ENCODE measurements around the gene FGFR3. TPM values are rescaled to one million over a fixed set of nuclear protein-coding genes. Genes with fewer than 3 reads are reported as not detected.

The FGFR3 gene
- total and polyA plus RNA-seq, 10 of the 15 experiments (the other 5 are each of a cell fraction or from before 2014, with no cell fraction given), result 0.05 to 0.33 (median 0.18) TPM; not detected in 6

DNA sequence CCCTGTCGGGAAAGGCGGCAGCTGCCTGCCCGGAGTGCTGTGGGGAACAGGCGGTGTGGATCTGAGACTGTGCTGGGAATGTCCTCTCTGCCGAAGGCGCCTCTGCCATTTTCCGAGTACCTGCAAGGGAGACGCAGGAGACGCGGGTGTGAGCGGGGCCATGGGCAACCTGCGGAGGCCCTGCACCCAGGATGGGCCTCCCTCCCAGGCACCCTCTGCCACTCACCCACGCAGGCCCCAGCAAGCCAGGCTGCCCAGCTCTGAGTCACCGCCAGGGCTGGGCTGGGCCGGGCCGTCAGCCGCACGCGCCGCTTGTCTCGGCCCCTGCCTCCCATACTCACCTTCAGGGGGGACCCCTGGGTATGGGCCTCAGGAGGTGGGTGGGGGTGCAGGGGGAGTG lies 3.5 kb upstream of the FGFR3 start:
- in situ Hi-C loops (cut with MboI), result no loop called here
- ChIA-PET POLR2A (no interaction called here), CTCF (no interaction called here), SMC1A (ENCODE audit: uncharacterized antibody, unreplicated experiment) (no interaction called here), RAD21 (ENCODE audit: unreplicated experiment) (no interaction called here)
- no TSS peak for BruUV-seq (replicated peaks)
- H3K9me3 ChIP-seq (replicated peaks; ENCODE audit: control insufficient read depth, insufficient read depth, low read length), result no peaks in the 10 kb centered on the region
- no peak overlapping the region for H2AFZ ChIP-seq (ENCODE audit: control insufficient read depth, low read depth, low read length)
- no peaks in the 10 kb centered on the region for H4K20me1 ChIP-seq (ENCODE audit: control insufficient read depth, insufficient read depth)
- intact Hi-C loops (cut with micrococcal nuclease; ENCODE audit: unreplicated experiment), result no loop called here
- H3K79me2 ChIP-seq (ENCODE audit: control insufficient read depth, insufficient read depth, low read length), result no peaks in the 10 kb centered on the region
- H3K4me3 ChIP-seq, result no peak overlapping the region
- FAIRE-seq, result no peak
- no peaks in the 10 kb centered on the region for H3K36me3 ChIP-seq (ENCODE audit: control insufficient read depth in 2 of 2, insufficient read depth in 2 of 2, low read length in 1 of 2)
- no peak for DNase-seq (ENCODE audit: low read depth, low spot score)
- H3K9ac ChIP-seq (ENCODE audit: control insufficient read depth, insufficient read depth, low read length), result no peak overlapping the region
- no peak overlapping the region for H3K4me2 ChIP-seq (ENCODE audit: control insufficient read depth, insufficient read depth)
- no peaks in the 10 kb centered on the region for H3K4me1 ChIP-seq (ENCODE audit: control insufficient read depth, insufficient read depth, low read length)
- TF ChIP-seq CHD2 (IDR thresholded peaks at IDR 0.05; ENCODE audit: borderline replicate concordance, low read depth, low read length) (no peak), GATAD2B (conservative IDR thresholded peaks at IDR 0.05; ENCODE audit: low read depth) (no peak), SMAD5 (IDR thresholded peaks at IDR 0.05; ENCODE audit: low read depth) (no peak), NRF1 (conservative IDR thresholded peaks at IDR 0.05; ENCODE audit: low read depth, low read length) (no peak), LARP7 (IDR thresholded peaks at IDR 0.05) (no peak), BACH1 (IDR thresholded peaks at IDR 0.05; ENCODE audit: borderline replicate concordance) (no peak), PAX5 (IDR thresholded peaks at IDR 0.05; ENCODE audit: borderline replicate concordance, low read depth, low read length) (no peak), CREM (IDR thresholded peaks at IDR 0.05; ENCODE audit: low read depth) (no peak), POLR2AphosphoS2 (IDR thresholded peaks at IDR 0.05; ENCODE audit: low read depth, low read length) (no peak), CBX5 (IDR thresholded peaks at IDR 0.05; ENCODE audit: low read depth) (no peak), IKZF2 (IDR thresholded peaks at IDR 0.05) (no peak), BHLHE40 (IDR thresholded peaks at IDR 0.05; ENCODE audit: borderline replicate concordance in 1 of 2, low read depth in 2 of 2, low read length in 1 of 2) (no peak), ESRRA (IDR thresholded peaks at IDR 0.05; ENCODE audit: low read length) (no peak), HDGF (IDR thresholded peaks at IDR 0.05) (no peak), TAF1 (IDR thresholded peaks at IDR 0.05; ENCODE audit: borderline replicate concordance, low read depth, low read length) (no peak), SREBF2 (IDR thresholded peaks at IDR 0.05; ENCODE audit: low read length) (no peak)
- TF ChIP-seq, protein P1, sequence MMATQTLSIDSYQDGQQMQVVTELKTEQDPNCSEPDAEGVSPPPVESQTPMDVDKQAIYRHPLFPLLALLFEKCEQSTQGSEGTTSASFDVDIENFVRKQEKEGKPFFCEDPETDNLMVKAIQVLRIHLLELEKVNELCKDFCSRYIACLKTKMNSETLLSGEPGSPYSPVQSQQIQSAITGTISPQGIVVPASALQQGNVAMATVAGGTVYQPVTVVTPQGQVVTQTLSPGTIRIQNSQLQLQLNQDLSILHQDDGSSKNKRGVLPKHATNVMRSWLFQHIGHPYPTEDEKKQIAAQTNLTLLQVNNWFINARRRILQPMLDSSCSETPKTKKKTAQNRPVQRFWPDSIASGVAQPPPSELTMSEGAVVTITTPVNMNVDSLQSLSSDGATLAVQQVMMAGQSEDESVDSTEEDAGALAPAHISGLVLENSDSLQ (IDR thresholded peaks at IDR 0.05), result no peak
- TF ChIP-seq, protein P2, sequence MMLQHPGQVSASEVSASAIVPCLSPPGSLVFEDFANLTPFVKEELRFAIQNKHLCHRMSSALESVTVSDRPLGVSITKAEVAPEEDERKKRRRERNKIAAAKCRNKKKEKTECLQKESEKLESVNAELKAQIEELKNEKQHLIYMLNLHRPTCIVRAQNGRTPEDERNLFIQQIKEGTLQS (IDR thresholded peaks at IDR 0.05; ENCODE audit: borderline replicate concordance, extremely low read depth, low read depth, low read length), result no peak
- 75% methylated on average over 17 of the region's 21 CpGs for WGBS (ENCODE audit: insufficient coverage, insufficient replicate concordance, low lambda C conversion rate, missing lambda C conversion rate)
- ATAC-seq, result no peak
- no peak overlapping the region for H3K27ac ChIP-seq (ENCODE audit: control insufficient read depth, insufficient read depth)
- peaks cover 4 to 6% of the 10 kb centered on the region in 2 experiments; a peak in 3 of 4 replicates for H3K27me3 ChIP-seq (replicated peaks in 1 of 2; ENCODE audit: control insufficient read depth in 2 of 2, insufficient read depth in 2 of 2, low read length in 1 of 2)
